SK-MEL-5 (cell line): ENCODE data around the gene INPP5A. TPM values are rescaled to one million over a fixed set of nuclear protein-coding genes. Genes with fewer than 3 reads are reported as not detected.
"Not testable (repeated sequence)": the region's sequence is repeated elsewhere in the genome, so short reads cannot be mapped to it uniquely, and the experiment has no call there.

Experiments used
- DNase-seq: peaks from one replicate; pipeline ENCODE4 v3.0.0-alpha.2; 2016; ENCODE audit warnings: low read depth, low spot score
- in situ Hi-C: cut with HindIII; loops from 2 replicates; pipeline ENCODE4 v1.10.0; 2016; ENCODE audit warnings: low sequenced_read_pairs, high pct_unique_total_duplicates, low pct_unique_long_range_greater_than_20kb
- total RNA-seq: library from RNA; depleted of rRNA; stranded (reverse); fragments of >200 nt; shearing (Covaris generic); gene quantifications from 2 replicates; pipeline ENCODE4 v1.2.3, GENCODE V29; 2014

INPP5A gene
- total RNA-seq, 1 experiment from 2014 or later, result 11.1 TPM

DNA sequence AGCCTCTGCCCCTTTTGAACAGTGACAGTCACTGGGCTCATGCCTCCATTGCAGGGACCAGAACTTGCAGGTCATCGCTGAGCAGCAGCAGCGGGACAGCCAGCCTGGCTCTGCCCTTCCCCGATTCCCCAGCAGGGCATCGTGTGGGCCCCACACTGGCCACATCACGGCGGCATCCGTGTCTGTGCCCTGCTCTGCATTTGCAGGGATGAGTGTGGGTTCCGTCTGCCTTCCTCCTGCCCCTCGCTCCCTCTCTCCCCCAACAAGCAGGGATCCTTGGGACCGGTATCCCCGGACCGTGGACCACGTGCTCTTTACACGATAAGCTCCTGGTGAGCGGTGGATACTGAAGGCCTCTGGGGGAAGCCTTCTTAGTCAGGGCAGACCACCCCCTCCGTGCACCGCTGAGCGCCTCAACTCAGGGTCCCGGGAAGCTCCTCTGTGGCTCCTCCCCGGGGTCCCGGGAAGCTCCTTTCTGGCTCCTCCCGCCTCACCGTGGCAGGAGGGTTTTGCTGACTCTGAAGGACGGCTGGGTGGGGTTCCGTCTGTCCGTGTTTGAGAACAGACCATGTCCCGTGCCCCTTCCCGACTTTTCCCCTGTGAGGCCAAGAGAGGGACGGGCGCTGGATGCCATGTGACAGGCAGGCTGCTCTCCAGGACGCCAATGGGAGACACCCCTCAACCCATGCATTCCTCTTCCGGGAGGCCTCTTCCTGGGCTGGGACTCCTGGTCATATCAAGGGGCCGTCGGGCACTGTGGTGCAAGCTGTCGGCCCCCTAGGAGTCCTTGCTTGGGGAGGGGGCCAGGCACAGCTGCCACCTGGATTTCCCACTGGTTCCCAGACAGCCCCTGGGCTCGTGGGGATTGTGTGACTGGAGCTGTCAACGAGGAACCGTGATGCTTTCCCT, 271.9 kb downstream of the INPP5A start:
- no peak for DNase-seq
- in situ Hi-C loops, result no loop called here

GRCh38 chr10:132810141-132810806, 272.7 kb downstream of the INPP5A start:
- in situ Hi-C loops, result no loop called here
- DNase-seq, result no peak

DNA sequence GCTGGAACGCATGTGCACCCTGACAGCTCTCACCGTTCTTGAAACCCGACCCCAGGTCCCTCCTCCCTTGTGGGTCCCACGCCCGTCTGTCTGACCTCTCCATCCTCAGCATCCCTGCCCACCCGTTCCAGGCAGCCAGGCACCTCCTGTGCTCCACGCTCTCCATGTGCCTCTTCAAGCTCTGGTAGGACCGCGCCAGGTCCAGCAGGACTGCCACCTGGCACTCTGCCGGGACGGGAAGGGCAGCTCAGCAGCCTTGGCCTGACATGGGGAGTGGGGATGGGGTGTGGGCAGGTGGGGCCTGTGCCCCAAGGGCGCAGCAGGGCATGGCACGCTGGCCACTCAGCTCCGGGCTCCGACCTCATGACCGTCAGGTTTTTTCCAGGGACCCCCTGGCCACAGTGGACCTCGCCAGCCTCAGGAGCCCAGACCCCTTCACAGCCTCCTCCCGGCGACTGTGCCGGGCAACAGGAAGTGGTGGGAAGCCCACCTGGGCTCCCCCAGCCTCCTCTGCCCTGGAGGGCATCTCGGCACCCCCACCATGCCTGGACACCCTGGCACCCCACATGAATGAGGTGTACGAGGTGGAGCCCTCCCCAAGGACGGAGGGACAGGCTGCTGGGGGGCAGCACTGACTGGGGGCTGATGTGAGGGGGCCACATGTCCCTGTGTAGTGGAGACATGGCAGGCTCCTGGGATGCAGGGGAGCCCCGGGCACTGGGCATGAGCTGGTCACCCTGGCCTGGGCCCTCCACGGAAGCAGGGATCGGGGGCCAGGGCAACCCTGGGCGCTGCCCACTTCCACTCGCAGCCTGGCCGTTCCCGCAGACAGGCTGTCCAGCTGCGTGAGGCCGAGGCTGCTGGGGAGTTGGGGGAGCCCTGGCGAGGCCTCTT, 273.5 kb downstream of the INPP5A start:
- no peak for DNase-seq
- in situ Hi-C loops, result no loop called here

DNA sequence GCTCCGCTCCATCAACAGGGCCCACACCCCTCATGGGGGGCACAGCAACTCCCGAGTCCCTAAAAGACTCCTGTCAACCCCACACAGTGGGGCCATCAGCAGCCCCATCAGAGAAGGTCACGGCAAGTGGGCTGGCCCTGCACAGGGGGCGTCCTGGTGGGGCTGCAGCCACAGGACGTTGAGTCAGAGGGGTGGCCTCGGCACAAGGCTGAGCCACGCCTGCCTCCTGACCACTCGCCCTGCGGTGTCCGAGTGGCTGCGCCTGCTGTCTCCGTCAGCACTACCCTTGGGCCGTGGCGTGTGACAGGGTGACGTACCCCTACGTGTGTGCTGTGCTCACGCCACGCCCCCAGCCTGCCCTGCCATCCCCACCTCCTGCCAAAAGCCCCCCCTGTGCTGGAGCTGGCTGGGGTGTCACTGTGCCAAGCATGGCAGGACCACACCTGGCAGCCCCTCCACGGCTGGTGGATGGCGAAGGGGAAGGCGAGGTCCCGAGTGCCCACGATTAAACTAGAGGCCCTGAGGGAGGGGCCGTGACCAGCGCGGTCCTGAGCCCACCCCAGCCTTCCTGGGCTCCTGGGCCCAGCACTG, 274.4 kb downstream of the INPP5A start:
- in situ Hi-C loops, result no loop called here
- no peak for DNase-seq

DNA sequence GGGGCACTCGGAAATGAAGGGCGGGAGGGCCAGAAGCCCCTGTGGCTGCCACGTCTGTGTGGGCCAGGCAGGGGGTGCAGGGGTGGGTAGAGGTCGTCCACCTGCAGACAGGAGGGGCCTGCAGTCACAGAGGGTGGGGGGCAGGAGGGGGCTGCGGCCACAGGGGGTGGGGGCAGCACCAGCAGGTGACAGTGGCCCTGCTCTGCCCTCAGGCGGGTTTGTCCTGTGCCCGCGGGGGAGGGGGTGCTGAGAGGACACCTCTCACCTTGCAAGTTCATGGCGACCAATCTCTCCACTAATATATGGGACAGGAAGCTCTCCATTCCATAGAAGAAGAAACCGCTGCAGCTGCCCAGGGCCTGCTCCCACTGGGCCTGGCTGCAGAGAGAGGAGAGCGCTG, 274.9 kb downstream of the INPP5A start:
- DNase-seq, result no peak
- in situ Hi-C loops, result no loop called here

- in situ Hi-C loops, result no loop called here
- no peak for DNase-seq
Observed at GRCh38 chr10:132813001-132813401, 275.4 kb downstream of the INPP5A start.

DNA sequence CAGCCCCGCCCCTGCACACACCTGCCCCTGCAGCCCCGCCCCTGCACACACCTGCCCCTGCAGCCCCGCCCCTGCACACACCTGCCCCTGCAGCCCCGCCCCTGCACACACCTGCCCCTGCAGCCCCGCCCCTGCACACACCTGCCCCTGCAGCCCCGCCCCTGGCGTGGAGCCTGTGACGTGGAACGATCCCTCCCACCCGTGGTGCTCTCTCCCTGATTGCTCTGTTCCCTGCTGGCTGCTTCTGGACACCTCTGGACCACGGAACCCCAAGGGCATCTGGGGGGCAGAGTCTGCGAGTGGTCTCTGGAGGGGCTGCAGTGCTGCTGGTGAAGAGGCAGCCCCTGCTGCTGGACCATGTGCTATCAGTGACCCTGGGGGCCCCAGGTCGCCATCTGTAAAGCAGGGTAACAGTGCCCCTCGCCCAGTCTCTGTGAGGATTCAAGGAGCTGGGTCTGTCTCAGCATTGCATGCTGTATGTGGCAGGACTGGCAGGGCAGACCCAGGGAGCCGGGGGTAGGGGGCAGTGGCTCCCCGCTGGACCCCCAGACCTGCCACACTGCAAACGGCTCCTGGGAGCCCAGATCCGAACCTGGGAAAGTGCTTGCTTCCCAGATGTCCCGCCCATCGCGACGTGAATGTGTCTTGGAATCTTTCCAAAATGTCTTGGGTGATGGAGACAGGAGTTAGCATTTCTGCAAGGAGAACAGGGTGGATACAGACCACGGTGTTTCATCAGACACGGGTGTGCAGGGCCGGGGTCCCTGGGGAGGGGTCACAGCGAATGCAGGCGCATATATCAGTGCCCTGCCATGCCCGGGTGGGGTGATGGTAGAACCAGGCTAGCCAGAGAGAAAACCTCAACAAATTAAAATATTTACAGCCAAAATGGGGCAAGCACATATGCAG, 276.2 kb downstream of the INPP5A start:
- in situ Hi-C loops, result no loop called here

DNA sequence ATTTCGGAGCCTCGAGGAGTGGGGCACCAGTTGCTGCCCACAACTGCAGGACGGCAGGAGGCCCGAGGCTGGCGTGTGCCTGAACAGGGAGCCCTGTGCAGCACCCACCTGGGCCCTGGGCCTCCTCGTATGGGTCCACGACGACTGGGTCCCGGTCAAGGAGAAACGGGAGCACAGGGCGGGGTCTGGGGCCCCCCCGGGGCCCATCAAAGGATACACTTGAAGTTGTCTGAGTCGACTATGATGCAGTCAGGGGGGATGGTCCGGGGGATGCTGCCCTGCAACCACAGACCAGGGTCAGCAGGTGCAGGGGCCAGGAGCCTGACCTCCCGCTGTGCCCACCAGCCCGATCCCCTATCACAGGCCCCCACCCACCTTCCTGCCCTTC, 276.9 kb downstream of the INPP5A start:
- in situ Hi-C loops, result no loop called here
- DNase-seq, result no peak

More for the DNA sequence above, 276.2 kb downstream of the INPP5A start:
- no peak for DNase-seq

- in situ Hi-C loops, result no loop called here
- no peak for DNase-seq
Observed at GRCh38 chr10:132815168-132815857, 277.7 kb downstream of the INPP5A start.

GRCh38 chr10:132816718-132817117, 279.1 kb downstream of the INPP5A start:
- DNase-seq, result no peak
- in situ Hi-C loops, result no loop called here

GRCh38 chr10:132817701-132818211, 280.2 kb downstream of the INPP5A start:
- no peak for DNase-seq

GRCh38 chr10:132820056-132820455, 282.5 kb downstream of the INPP5A start:
- DNase-seq, result no peak
- in situ Hi-C loops, result no loop called here

More at GRCh38 chr10:132817701-132818211, 280.2 kb downstream of the INPP5A start:
- in situ Hi-C loops, result no loop called here

DNA sequence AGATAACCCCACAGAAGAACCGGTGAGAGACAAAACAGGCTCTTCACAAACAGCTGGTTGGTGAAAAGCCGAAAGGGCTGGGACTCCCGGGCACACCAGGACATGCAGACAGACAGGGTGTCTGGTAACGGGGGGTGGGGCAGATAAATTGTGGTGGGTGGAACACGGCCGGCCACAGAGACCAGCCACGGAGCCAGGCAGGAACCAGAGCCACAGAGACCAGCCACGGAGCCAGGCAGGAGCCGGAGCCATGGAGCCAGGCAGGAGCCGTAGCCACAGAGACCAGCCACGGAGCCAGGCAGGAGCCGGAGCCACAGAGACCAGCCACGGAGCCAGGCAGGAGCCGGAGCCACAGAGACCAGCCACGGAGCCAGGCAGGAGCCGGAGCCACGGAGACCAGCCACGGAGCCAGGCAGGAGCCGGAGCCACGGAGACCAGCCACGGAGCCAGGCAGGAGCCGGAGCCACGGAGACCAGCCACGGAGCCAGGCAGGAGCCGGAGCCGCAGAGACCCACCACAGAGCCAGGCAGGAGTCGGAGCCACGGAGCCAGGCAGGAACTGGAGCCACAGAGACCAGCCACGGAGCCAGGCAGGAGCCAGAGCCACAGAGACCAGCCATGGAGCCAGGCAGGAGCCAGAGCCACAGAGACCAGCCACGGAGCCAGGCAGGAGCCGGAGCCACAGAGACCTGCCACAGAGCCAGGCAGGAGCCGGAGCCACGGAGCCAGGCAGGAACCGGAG, 288.4 kb downstream of the INPP5A start:
- DNase-seq, in situ Hi-C loops: not testable (repeated sequence)

DNA sequence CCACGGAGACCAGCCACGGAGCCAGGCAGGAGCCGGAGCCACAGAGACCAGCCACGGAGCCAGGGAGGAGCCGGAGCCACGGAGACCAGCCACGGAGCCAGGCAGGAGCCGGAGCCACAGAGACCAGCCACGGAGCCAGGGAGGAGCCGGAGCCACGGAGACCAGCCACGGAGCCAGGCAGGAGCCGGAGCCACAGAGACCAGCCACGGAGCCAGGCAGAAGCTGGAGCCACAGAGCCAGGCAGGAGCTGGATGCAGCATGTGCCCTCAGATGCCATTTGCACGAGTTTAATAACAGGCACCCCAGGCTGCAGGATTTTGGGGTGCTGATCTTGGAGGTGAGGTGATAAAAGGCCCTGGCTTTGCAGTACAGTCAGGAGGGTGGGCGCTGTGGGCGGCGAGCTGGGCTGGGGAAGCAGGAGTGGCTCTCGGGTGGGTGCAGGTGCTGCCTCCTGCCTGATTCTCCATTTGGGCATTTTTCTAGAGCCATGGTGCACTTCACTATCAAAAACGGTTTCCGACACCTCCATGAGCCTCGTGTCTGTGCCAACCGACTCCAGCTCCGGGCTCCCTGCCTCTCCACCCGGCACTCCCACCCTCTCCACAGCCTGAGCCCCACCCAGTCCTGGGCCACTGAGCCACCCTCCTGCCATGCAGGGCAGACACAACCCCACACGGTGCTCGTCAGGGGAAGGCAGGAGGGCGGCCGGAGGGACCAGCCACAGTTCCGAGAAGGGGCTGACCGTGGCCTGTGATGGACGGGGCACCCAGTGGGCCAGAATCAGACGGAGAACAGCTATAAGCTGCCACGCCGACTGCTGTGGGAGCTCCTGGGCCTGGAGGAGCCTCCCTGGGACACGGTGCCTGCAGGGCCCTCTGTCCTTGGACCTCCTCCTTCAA, 289.2 kb downstream of the INPP5A start:
- no peak for DNase-seq
- in situ Hi-C loops, result no loop called here

DNA sequence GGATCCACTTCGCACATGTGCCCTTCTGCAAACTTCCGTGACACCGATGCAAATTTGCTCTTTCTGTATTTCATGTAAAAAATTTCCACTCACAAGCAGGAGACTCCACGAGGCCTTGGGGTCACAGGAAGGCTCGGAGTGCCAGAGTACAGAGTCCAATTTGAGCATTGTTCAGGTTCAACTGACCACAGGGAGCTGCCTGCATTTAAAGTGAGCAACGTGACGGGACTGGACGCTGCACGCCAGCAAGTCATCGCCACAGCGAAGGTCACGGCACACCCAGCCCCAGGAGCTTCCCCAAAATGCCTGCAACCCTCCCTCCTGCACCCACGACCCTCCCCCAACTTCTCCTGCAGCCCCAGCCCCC, 289.8 kb downstream of the INPP5A start:
- no peak for DNase-seq
- in situ Hi-C loops, result no loop called here
